GM10266 (cell line): ENCODE measurements around the gene RALGAPA1.
"Not testable (repeated sequence)": the region's sequence is repeated elsewhere in the genome, so short reads cannot be mapped to it uniquely, and the experiment has no call there.

Source experiments
- DNase-seq: peaks from one replicate; pipeline ENCODE4 v3.0.0; 2012; ENCODE audit errors: extremely low spot score
- CTCF ChIP-seq: IDR thresholded peaks from 2 replicates; pipeline ENCODE4 v1.5.1; 2012; ENCODE audit warnings: mild to moderate bottlenecking, low read depth; ENCODE audit not compliant: control insufficient read depth, insufficient read depth; ENCODE audit errors: missing control alignments

RALGAPA1 gene

GRCh38 chr14:35740215-35740614 lies 68.9 kb downstream of the RALGAPA1 start:
- DNase-seq = no peak
- no peak for TF ChIP-seq CTCF

GRCh38 chr14:35735163-35735562 lies 73.9 kb downstream of the RALGAPA1 start:
- not testable (repeated sequence) for DNase-seq

GRCh38 chr14:35733510-35733909 lies 75.6 kb downstream of the RALGAPA1 start:
- not testable (repeated sequence) for DNase-seq

- TF ChIP-seq CTCF = no peak
- no peak for DNase-seq
Measured at GRCh38 chr14:35730871-35731270, 78.2 kb downstream of the RALGAPA1 start.

GRCh38 chr14:35727764-35728163 lies 81.3 kb downstream of the RALGAPA1 start:
- DNase-seq = no peak
- TF ChIP-seq CTCF = no peak

GRCh38 chr14:35725930-35726329 lies 83.2 kb downstream of the RALGAPA1 start:
- DNase-seq = no peak

GRCh38 chr14:35715079-35715478 lies 94.0 kb downstream of the RALGAPA1 start:
- no peak for TF ChIP-seq CTCF
- DNase-seq = no peak

More at GRCh38 chr14:35725930-35726329, 83.2 kb downstream of the RALGAPA1 start:
- no peak for TF ChIP-seq CTCF

GRCh38 chr14:35712466-35712865 lies 96.6 kb downstream of the RALGAPA1 start:
- no peak for DNase-seq
- TF ChIP-seq CTCF = no peak

- no peak for DNase-seq
- no peak for TF ChIP-seq CTCF
Measured at GRCh38 chr14:35708062-35708461, 101.0 kb downstream of the RALGAPA1 start.
